Left hindlimb (tissue), 1 donor: Measurements from ENCODE around the gene MSRB3.

Source experiments
- DNase-seq: peaks from one replicate; pipeline ENCODE4 v3.0.0-alpha.2; 2018

MSRB3 gene

GRCh38 chr12:65327207-65328076, 49.0 kb downstream of the MSRB3 start:
- DNase-seq = peak; percentile 61

GRCh38 chr12:65329721-65330120, 51.2 kb downstream of the MSRB3 start:
- DNase-seq = no peak

GRCh38 chr12:65330331-65330730, 51.8 kb downstream of the MSRB3 start:
- no peak for DNase-seq

- peak; percentile 21 for DNase-seq
Measured at GRCh38 chr12:65331456-65331855, 53.0 kb downstream of the MSRB3 start.

DNA sequence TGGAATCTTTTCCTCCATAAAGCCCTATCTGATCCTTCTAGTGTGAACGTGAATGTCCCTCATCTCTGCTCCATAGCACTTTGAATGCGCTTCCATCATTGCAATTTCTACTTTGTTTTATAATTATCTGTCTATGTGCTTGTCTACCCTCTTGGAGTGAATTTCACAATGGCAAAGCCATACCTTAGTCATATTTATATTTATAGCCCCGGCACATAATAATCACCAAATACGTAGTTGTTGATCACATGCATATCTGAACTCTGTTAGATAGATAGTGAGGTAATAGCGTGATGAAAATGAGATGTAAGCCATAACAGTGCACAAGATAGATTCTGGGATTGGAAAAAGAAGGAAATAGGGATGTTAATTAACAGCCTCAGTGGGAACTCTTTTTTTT, 55.2 kb downstream of the MSRB3 start:
- DNase-seq = no peak

DNA sequence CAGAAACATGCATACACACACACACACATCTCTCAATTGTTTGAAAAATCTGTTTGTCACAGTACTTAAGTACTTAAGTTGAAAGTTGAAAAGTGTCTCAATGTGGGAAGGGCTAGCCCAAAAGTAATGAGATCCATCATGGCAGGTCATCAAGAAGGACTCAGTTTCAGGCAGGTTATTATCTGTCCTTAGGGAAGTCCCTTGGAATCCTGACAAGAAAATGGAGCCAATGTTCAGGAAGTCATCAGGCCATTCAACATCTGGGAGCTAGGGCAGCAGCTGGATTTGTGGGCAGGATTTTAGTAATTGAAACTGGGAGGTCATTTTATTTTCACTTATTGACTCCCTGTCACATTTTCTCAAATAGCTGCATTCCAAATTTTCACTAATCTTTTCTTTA, 56.0 kb downstream of the MSRB3 start:
- peak; percentile 31 for DNase-seq

- DNase-seq = peak; percentile 56
Measured at GRCh38 chr12:65335021-65335714, 56.7 kb downstream of the MSRB3 start.

- no peak for DNase-seq
Measured at GRCh38 chr12:65335981-65336380, 57.5 kb downstream of the MSRB3 start.

GRCh38 chr12:65339161-65339560, 60.7 kb downstream of the MSRB3 start:
- no peak for DNase-seq

DNA sequence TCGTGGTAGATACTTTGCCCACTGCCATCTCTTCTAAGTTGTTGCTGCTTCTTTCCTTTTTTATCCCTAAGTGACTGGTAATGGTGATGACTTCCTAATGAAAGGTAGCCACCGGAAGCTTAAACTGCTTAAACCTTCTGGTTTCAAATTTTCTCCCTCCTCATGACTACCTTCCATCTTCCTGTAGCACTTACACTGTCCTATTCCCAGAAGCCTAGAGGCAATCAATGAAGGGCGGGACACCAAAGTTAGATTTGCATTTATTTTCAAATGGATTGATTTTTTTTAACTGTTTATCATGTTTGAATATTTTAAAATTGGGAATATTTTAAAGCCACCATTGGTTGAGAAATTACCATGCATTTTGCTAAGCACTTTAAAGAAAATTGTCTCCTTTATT, 64.7 kb downstream of the MSRB3 start:
- DNase-seq = no peak

DNA sequence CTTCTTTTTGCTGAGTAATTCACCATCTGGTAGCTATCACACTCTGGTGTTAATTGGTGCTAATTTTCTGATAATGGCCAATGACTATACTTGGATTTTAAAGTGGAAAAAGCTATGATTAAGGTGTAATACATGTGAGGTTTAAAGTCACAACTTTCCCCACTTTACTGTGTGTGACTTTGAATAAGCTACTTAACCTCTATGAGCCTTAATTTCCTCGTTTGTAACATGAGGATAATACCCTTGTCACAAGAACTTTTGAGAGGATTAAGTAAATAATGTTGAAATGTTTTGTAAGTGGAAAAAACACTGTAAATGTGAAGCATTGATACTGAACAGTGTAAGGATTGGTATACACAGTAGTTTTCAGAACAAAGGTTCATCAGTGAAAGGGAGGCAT, 65.3 kb downstream of the MSRB3 start:
- DNase-seq = no peak

DNA sequence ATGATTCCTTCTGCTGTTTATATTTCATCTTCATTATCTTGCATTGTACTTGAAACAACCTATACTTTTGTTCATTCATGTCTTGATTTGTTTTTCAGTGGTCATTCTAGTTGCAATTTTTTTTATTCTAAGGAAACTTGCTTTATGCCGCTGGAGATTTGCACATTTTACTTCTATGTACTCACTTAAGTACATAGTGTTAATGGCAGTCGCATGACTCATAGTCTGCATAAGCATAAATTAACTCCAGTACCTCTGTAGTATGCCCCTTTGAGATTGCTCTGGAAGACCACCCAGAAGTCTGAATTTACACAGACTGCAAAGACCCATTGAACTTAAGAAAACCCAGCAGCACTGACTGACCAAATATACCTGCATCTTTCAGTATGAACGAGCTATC, 77.0 kb downstream of the MSRB3 start:
- DNase-seq = no peak

DNA sequence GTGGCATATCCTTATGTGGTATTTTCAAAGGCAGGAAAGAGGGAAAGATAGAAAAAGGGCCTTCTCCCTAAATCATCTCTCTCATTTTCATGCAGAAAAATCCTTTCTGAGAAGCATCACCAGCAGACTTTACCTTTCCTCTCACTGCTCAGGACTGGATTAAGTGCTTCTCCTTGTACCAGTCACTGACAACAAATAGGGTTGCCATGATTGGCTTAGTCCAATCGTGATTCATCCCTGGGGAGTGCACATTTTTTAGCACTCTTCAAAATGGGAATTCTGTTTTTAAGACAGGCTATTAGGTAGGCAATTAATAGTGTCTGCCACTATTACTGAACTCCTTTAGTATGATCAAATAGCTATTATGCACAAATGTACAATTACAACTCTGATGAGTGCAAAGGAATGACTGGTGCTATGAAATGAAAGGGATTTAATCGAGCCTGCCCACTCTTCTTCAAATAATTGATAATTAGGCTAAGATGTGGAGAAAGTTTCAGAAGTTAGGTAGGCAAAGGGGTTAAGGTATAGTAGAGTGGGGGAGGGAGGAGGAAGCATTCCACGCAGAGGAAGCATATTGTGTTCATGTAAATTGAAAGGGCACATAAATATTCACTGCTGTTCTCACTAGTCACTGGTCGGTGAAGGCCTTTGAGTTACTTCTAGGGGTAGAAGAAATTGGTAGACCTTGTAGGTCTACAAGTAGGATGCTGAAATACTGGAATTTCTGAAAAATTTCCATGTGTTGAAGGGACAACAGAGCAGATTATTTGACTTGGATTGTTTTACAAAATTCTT, 84.0 kb downstream of the MSRB3 start:
- DNase-seq = no peak

DNA sequence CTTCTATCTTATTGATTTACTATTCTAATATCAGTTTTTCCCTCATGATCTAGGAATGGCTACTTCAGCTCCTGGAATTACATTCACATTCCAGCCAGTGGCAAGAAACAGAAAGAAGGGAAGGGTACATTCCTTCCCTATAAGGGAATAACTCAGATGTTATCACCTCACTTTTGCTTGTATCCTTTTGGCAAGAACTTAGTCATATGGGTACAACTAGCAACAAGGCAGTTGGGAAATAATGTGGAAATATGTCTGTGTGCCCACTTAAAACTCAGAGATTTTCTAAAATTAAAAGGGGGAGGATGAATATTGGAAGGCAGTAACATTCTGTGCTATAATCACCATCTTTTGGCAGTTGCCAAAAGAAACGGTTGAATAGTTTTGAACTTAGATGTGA, 85.6 kb downstream of the MSRB3 start:
- no peak for DNase-seq

DNA sequence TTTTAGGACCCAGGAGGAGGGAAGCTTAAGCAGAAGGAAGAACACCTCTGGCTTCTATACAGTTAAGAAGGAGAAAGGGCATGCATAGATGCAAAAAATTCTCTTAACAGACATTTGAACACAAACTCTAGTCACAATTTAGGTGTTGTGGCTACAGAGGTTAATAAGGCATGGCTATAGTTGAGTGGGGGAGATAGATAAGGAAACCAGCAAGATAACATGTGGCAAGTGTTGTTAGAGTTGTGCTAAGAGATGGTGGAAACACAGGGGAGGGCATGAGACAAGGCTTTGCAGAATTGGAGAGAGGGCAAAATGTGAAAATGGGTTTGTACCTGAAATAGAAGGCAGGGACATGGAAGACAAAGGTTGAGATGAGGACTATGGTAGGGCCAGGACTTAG, 88.9 kb downstream of the MSRB3 start:
- no peak for DNase-seq

DNA sequence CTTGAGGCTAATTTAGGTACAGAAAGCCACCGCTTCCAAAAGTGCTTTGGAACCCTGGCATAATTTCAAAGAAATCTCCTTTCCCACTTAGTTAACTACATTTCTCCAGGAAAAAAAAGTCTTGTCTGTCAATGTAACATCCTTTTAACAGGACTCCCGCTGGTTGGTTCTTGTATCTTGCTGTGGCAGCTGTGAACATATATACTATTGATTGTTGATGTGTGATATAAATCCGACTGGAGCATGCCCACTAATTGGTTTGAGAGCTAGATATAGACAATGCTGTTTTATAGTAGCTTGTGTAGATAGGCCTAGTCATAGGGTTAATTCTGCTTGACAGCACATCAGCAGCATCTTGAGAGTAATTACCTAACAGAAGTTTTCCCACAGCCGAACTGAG, 89.6 kb downstream of the MSRB3 start:
- no peak for DNase-seq

GRCh38 chr12:65372574-65372973, 94.1 kb downstream of the MSRB3 start:
- DNase-seq = no peak

- no peak for DNase-seq
Measured at GRCh38 chr12:65384240-65384639, 105.8 kb downstream of the MSRB3 start.

DNA sequence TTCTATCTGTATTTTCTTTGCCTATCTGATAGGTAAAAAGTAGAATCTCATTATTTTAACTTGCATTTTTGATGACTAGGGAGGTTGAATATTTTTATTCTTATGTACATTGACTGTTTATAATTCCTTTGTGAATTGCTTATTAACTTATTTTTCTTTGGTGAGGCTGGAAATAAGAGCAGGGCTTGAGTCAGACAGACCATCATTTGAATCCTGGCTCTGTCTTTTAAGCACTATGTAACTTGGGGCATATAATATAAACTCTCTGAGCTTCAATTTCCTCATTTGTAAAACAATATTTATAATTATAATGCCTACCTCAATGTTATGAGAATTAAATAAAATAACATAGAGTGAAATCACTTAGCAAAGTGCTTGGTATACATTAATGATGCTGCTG, 108.9 kb downstream of the MSRB3 start:
- no peak for DNase-seq

DNA sequence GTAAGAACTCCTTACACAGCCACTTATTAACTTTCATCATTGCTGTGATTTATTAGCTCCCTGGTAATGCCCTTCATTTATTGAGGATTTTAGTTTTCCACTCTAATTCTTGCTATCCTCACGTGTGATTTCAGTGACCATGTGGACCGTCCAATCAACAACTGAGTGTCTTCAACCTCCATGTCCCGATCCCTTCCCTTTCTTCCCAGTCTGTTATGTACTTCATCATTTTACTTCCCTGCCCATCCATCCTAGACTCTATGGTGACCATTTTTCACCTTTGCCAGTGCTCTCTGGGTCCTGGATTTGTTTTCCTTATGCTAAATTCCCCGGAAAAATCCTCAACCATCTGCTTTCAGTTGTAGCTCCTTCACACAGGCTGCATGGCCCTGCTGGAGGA, 111.0 kb downstream of the MSRB3 start:
- DNase-seq = no peak

DNA sequence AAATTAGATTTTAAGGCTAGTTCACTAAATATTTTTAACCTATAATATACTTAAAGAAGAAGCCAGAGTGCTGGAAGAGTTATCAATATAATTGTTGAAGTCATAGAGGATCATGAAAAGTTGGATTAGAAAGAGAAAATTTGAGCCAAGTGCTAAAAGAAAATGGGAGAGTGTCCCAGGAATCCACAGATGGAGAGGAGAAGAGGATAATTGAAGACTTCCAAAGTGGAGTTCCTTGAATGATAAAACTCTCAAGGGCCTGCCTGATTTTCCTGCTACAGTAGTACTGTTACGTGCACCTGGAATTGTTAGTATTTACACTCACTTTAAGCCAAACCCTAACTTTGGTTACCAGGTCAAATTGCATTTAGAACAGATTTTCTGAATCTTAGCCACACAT, 113.2 kb downstream of the MSRB3 start:
- DNase-seq = no peak

- no peak for DNase-seq
Measured at GRCh38 chr12:65392491-65392890, 114.0 kb downstream of the MSRB3 start.

DNA sequence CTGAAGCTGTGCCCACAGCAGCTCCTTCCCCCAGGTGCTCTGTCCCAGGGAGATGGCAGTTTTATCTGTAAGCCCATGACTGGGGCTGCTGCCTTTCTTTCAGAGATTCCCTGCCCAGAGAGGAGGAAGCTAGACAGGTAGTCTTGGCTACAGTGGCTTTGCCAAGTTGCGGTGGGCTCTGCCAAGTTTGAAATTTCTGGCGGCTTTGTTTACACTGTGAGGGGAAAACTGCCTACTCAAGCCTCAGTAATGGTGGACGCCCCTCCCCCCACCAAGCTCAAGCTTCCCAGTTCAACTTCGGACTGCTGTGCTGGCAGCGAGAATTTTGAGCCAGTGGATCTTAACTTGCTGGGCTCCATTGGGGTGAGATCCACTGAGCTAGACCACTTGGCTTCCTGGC, 124.7 kb downstream of the MSRB3 start:
- no peak for DNase-seq
